ENCODE results near the gene ZNF43. TPM values are rescaled to one million over a fixed set of nuclear protein-coding genes. Genes with fewer than 3 reads are reported as not detected.
"Not testable (repeated sequence)": the region's sequence is repeated elsewhere in the genome, so short reads cannot be mapped to it uniquely, and the experiment has no call there.

Gene ZNF43
- total RNA-seq, 1 donor from 2014 or later, result 84.2 TPM

- H3K27ac Mint-ChIP-seq, result no peak overlapping the region
- DNase-seq (ENCODE audit: low spot score, unreplicated experiment), result no peak
- H3K9me3 Mint-ChIP-seq (ENCODE audit: low read depth), result peaks cover 41% of the 10 kb centered on the region
- no peaks in the 10 kb centered on the region for H3K27me3 Mint-ChIP-seq
- no peaks in the 10 kb centered on the region for H3K4me1 Mint-ChIP-seq (ENCODE audit: low read depth)
- no peak overlapping the region for H3K4me3 Mint-ChIP-seq (ENCODE audit: low read depth)
- peaks cover 91% of the 10 kb centered on the region for H3K36me3 Mint-ChIP-seq (ENCODE audit: insufficient read depth)
- no peak for TF ChIP-seq CTCF (IDR thresholded peaks at IDR 0.05; ENCODE audit: unreplicated experiment)
Observed at GRCh38 chr19:21812448-21812847, 23.5 kb downstream of the ZNF43 start.

GRCh38 chr19:21808400-21809000, 27.5 kb downstream of the ZNF43 start:
- Mint-ChIP-seq H3K36me3 (ENCODE audit: insufficient read depth) (peaks cover 70% of the 10 kb centered on the region), H3K9me3 (ENCODE audit: low read depth) (peaks cover 38% of the 10 kb centered on the region), H3K27ac (peak overlapping the region; percentile 88)
- H3K27me3 Mint-ChIP-seq; H3K4me1 Mint-ChIP-seq (ENCODE audit: low read depth); H3K4me3 Mint-ChIP-seq (ENCODE audit: low read depth); DNase-seq (ENCODE audit: low spot score, unreplicated experiment): not testable (repeated sequence)

- Mint-ChIP-seq H3K9me3 (ENCODE audit: low read depth) (peaks cover 48% of the 10 kb centered on the region), H3K4me3 (ENCODE audit: low read depth) (no peak overlapping the region), H3K4me1 (ENCODE audit: low read depth) (no peaks in the 10 kb centered on the region), H3K27ac (no peak overlapping the region), H3K36me3 (ENCODE audit: insufficient read depth) (peaks cover 2% of the 10 kb centered on the region), H3K27me3 (no peaks in the 10 kb centered on the region)
- no peak for DNase-seq (ENCODE audit: low spot score, unreplicated experiment)
- TF ChIP-seq CTCF (IDR thresholded peaks at IDR 0.05; ENCODE audit: unreplicated experiment), result no peak
Observed at GRCh38 chr19:21789466-21790085, 46.4 kb downstream of the ZNF43 start.

GRCh38 chr19:21786936-21787335, 49.0 kb downstream of the ZNF43 start:
- no peak overlapping the region for H3K4me3 Mint-ChIP-seq (ENCODE audit: low read depth)
- no peak for DNase-seq (ENCODE audit: low spot score, unreplicated experiment)
- peaks cover 52% of the 10 kb centered on the region for H3K9me3 Mint-ChIP-seq (ENCODE audit: low read depth)
- no peaks in the 10 kb centered on the region for H3K27me3 Mint-ChIP-seq
- H3K27ac Mint-ChIP-seq, result no peak overlapping the region
- TF ChIP-seq CTCF (IDR thresholded peaks at IDR 0.05; ENCODE audit: unreplicated experiment), result no peak
- H3K36me3 Mint-ChIP-seq (ENCODE audit: insufficient read depth), result peaks cover 2% of the 10 kb centered on the region
- no peaks in the 10 kb centered on the region for H3K4me1 Mint-ChIP-seq (ENCODE audit: low read depth)

- not testable (repeated sequence) for H3K4me3 Mint-ChIP-seq (ENCODE audit: low read depth); H3K36me3 Mint-ChIP-seq (ENCODE audit: insufficient read depth); DNase-seq (ENCODE audit: low spot score, unreplicated experiment); H3K27me3 Mint-ChIP-seq; H3K9me3 Mint-ChIP-seq (ENCODE audit: low read depth); H3K4me1 Mint-ChIP-seq (ENCODE audit: low read depth); H3K27ac Mint-ChIP-seq
Observed at GRCh38 chr19:21775792-21776191, 60.2 kb downstream of the ZNF43 start.

- peak within 1 kb of the TSS; percentile 99 for H3K4me3 Mint-ChIP-seq (ENCODE audit: low read depth)
- H3K27ac Mint-ChIP-seq, result peak within 1 kb of the TSS; percentile 100
- no peaks in the 10 kb centered on the region for H3K9me3 Mint-ChIP-seq (ENCODE audit: low read depth)
- DNase-seq (ENCODE audit: low spot score, unreplicated experiment), result peak; percentile 68
- no peaks in the 10 kb centered on the region for H3K27me3 Mint-ChIP-seq
- peaks cover 14% of the 10 kb centered on the region for H3K4me1 Mint-ChIP-seq (ENCODE audit: low read depth)
- peaks cover 20% of the 10 kb centered on the region for H3K36me3 Mint-ChIP-seq (ENCODE audit: insufficient read depth)
- TF ChIP-seq CTCF (IDR thresholded peaks at IDR 0.05; ENCODE audit: unreplicated experiment), result no peak
Observed at GRCh38 chr19:21767065-21767800, 68.7 kb downstream of the ZNF43 start, which contains the start of gene ZNF100. Gene ZNF100, minus strand, starts transcription at chr19:21767579. Its CDS starts 150 bp downstream, at chr19:21767429.

GRCh38 chr19:21766705-21767064, 69.3 kb downstream of the ZNF43 start:
- not testable (repeated sequence) for H3K9me3 Mint-ChIP-seq (ENCODE audit: low read depth); DNase-seq (ENCODE audit: low spot score, unreplicated experiment); H3K27me3 Mint-ChIP-seq
- Mint-ChIP-seq H3K4me3 (ENCODE audit: low read depth) (peak overlapping the region; percentile 99), H3K4me1 (ENCODE audit: low read depth) (peaks cover 14% of the 10 kb centered on the region), H3K27ac (peak overlapping the region; percentile 100), H3K36me3 (ENCODE audit: insufficient read depth) (peaks cover 25% of the 10 kb centered on the region)

Measured in progenitor cell of endocrine pancreas (in vitro differentiated cells).